Mucosa of rectum (tissue), 2 donors: ENCODE data around the gene RABGGTB.
"Not testable (repeated sequence)": the region's sequence is repeated elsewhere in the genome, so short reads cannot be mapped to it uniquely, and the experiment has no call there.

Experiments used
- H3K27ac ChIP-seq, 2 donors: one replicate each; pipeline ENCODE4 v1.7.0; 2013; ENCODE audit warnings: inconsistent platforms in 2 of 2, low read depth in 2 of 2, low read length in 2 of 2
- H3K27me3 ChIP-seq, 2 donors: one replicate each; pipeline ENCODE4 v1.7.0; 2013; ENCODE audit warnings: low read length in 2 of 2; ENCODE audit not compliant: control insufficient read depth in 2 of 2, insufficient read depth in 2 of 2
- H3K36me3 ChIP-seq, 2 donors: one replicate each; pipeline ENCODE4 v1.7.0; 2013; ENCODE audit warnings: low read length in 2 of 2; ENCODE audit not compliant: control insufficient read depth in 2 of 2, insufficient read depth in 2 of 2
- H3K4me1 ChIP-seq, 2 donors: one replicate each; pipeline ENCODE4 v1.7.0; 2013; ENCODE audit warnings: low read length in 2 of 2, mild to moderate bottlenecking in 1 of 2; ENCODE audit not compliant: control insufficient read depth in 2 of 2, insufficient read depth in 2 of 2
- H3K4me3 ChIP-seq, 2 donors: one replicate each; pipeline ENCODE4 v1.7.0; 2013; ENCODE audit warnings: low read length in 2 of 2
- H3K9ac ChIP-seq, 2 donors: one replicate each; pipeline ENCODE4 v1.7.0; 2013; ENCODE audit warnings: low read length in 2 of 2, low read depth in 1 of 2, mild to moderate bottlenecking in 1 of 2
- H3K9me3 ChIP-seq, 2 donors: one replicate each; pipeline ENCODE4 v1.7.0; 2013; ENCODE audit warnings: low read length in 2 of 2; ENCODE audit not compliant: control insufficient read depth in 2 of 2
- donor health status: healthy.
- donor health status: Normal muscosa, but diverticular disease.

The RABGGTB gene

DNA sequence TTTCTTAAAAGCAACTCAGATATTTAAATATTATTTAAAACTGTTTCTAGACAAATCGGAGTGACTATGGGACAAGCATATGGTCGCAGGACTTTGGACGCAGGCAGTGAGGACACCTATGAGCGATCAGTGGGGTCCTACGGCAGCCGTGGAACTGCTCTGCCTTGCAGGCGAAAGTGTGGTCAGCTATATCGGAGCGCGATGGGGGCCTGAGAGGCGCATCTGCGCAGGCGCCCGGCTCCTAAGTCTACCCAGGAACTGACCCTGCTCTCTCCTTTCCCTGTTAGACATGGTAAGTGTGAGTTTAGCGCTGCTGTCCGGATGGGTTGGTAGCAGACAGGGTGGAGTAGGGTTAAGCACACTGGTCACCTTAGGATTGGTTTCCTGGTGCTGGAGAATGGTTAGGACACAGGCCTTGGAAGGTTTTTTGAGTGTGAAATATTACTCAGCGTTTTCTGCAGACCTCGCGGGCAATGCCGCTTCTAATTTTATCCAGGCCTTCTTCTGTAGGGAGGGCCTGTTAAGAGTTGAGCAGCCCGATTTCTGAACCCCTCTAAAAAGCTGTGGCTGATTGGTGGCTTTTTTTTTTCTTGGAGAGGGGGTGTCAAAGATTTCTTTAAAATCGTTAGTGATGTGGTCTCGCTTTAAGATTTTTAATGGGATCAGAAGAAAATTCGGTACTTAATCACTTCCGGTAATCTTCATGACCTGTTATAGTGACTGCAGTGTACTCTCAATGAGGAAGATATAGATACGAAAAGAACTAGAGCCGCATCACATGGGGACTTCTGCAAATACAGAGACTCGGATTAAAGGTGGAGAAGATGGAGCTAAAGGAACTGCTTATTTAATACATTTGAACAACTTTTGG, at the start of gene RABGGTB:
Gene RABGGTB (plus strand): TSS at position 274 of the 871 bp plus-strand sequence. CDS start 16 bp downstream, at position 290.
- Histone ChIP-seq H3K4me1 (peaks cover 24 to 33% of the 10 kb centered on the region in 2 donors), H3K9ac (peak within 1 kb of the TSS; percentile 81 to 98), H3K4me3 (peak within 1 kb of the TSS; percentile 78 to 100), H3K27me3 (no peaks in the 10 kb centered on the region), H3K36me3 (peaks cover 7 to 21% of the 10 kb centered on the region in 2 donors), H3K27ac (peak within 1 kb of the TSS; percentile 84 to 89), H3K9me3 (no peaks in the 10 kb centered on the region)

GRCh38 chr1:75742047-75742625, 43.9 kb upstream of the RABGGTB start:
- Histone ChIP-seq H3K9ac (no peak overlapping the region), H3K4me3 (no peak overlapping the region), H3K27me3 (no peaks in the 10 kb centered on the region), H3K4me1 (no peaks in the 10 kb centered on the region), H3K36me3 (peaks cover 50 to 55% of the 10 kb centered on the region in 2 donors), H3K9me3 (no peaks in the 10 kb centered on the region), H3K27ac (no peak overlapping the region)

GRCh38 chr1:75745276-75745675, 40.8 kb upstream of the RABGGTB start:
- H3K9me3 ChIP-seq, result no peaks in the 10 kb centered on the region
- H3K4me3 ChIP-seq, result no peak overlapping the region
- no peak overlapping the region for H3K9ac ChIP-seq
- H3K27ac ChIP-seq, result no peak overlapping the region
- no peaks in the 10 kb centered on the region for H3K27me3 ChIP-seq
- no peaks in the 10 kb centered on the region for H3K4me1 ChIP-seq
- H3K36me3 ChIP-seq, result peaks cover 37 to 40% of the 10 kb centered on the region in 2 donors

DNA sequence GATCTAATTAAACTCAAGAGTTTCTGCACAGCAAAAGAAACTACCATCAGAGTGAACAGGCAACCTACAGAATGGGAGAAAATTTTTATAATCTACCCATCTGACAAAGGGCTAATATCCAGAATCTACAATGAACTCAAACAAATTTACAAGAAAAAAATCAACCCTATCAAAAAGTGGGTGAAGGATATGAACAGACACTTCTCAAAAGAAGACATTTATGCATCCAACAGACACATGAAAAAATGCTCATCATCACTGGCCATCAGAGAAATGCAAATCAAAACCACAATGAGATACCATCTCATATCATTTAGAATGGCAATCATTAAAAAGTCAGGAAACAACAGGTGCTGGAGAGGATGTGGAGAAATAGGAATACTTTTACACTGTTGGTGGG, 28.8 kb upstream of the RABGGTB start:
- H3K27me3 ChIP-seq, H3K4me1 ChIP-seq, H3K4me3 ChIP-seq, H3K9me3 ChIP-seq, H3K27ac ChIP-seq, H3K9ac ChIP-seq: not testable (repeated sequence)
- peaks cover 7 to 20% of the 10 kb centered on the region in 2 donors for H3K36me3 ChIP-seq

DNA sequence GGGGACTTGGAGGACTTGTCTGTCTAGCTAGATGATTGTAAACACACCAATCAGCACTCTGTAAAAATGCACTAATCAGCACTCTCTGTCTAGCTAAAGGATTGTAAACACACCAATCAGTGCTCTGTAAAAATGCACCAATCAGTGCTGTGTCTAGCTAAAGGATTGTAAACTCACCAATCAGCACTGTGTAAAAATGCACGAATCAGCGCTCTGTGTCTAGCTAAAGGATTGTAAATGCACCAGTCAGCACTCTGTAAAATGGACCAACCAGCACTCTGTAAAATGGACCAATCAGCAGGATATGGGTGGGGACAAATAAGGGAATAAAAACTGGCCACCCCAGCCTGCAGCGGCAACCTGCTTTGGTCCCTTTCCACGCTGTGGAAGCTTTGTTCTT, 27.5 kb upstream of the RABGGTB start:
- H3K4me1 ChIP-seq, H3K9ac ChIP-seq, H3K4me3 ChIP-seq, H3K27ac ChIP-seq, H3K27me3 ChIP-seq, H3K9me3 ChIP-seq: not testable (repeated sequence)
- peaks cover 4 to 13% of the 10 kb centered on the region in 2 donors for H3K36me3 ChIP-seq

DNA sequence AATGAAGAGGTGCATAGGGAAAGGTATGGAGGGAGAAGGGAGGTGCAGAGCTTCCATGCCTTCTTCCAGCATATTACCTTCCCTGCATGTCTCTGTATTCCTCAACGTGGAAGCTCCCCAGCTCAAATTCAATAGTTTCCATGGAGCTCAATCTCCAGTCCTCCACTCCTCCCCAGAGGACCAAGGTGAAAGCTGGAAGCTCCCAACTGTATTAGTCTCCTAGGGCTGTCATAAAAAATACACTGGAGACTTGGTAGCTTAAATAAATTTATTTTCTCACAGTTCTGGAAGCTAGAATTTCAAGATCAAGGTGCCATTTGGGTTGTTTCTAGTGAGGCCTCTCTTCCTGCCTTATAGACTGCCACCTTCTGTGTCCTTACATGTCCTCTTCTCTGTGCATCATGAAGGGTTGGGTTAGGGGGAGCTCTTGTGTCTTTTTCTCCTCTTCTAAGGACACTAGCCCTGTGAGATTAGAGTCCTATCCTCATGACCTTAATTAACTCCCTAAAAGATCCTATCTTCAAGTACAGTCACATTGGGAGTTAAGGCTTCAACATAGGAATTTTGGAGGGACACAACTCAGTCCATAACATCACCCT, 21.9 kb upstream of the RABGGTB start:
- no peak overlapping the region for H3K4me3 ChIP-seq
- H3K4me1 ChIP-seq, result no peaks in the 10 kb centered on the region
- peaks cover 0 to 6% of the 10 kb centered on the region in 2 donors for H3K36me3 ChIP-seq
- H3K9me3 ChIP-seq, result no peaks in the 10 kb centered on the region
- H3K9ac ChIP-seq, result no peak overlapping the region
- H3K27me3 ChIP-seq, result no peaks in the 10 kb centered on the region
- no peak overlapping the region for H3K27ac ChIP-seq

DNA sequence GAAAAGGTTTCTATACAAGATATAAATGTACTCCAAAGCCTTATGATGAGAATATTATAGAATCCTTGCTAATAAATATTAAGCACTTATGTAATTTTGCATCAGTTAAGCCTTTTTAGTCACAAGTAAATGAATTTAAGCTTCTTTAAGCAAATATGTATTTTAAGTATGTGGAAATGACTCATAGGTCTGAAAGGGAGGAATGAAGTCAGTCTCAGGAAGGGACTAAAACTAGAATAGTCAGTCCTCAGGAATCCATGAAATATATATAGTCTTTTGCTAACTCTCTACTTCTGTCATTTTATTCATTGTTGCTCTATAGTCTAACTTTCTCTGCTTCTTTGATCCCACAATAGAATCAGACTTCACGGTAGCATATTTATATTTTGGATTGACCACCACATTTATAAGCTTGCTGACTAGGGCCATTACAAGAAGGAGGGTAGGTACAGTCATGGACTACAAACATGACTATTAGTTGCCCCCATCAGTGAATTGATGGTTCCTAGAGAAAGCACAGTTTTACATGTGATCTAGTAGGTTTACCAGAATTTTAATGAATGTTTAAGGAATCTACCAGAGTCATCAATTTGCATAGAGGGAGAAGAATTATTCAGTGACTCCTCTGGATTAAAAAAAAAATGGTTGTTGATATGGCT, 20.2 kb upstream of the RABGGTB start:
- Histone ChIP-seq H3K9ac (no peak overlapping the region), H3K4me3 (no peak overlapping the region), H3K9me3 (no peaks in the 10 kb centered on the region), H3K27ac (no peak overlapping the region), H3K27me3 (no peaks in the 10 kb centered on the region), H3K4me1 (no peaks in the 10 kb centered on the region), H3K36me3 (peaks cover 0 to 6% of the 10 kb centered on the region in 2 donors)

DNA sequence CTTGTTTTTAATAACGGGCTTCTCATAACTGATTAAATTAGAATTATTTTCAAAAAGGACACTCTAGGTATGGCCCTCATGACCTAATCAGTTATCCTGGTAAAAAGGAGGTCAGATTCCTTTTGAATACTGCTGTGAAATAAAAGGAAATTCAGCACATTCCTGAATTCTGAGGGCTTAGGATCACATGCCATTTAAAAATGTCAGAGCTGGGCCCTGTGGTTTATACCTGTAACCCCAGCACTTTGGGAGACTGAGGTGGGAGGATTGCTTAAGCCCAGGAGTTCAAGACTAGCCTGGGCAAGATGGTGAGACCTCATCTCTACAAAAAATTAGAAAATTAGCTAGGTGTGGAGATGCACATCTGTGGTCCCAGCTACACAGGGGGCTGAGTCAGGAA, 18.0 kb upstream of the RABGGTB start:
- no peak overlapping the region for H3K9ac ChIP-seq
- no peak overlapping the region for H3K27ac ChIP-seq
- no peaks in the 10 kb centered on the region for H3K9me3 ChIP-seq
- H3K27me3 ChIP-seq, result no peaks in the 10 kb centered on the region
- no peak overlapping the region for H3K4me3 ChIP-seq
- no peaks in the 10 kb centered on the region for H3K4me1 ChIP-seq
- H3K36me3 ChIP-seq, result peaks cover 0 to 6% of the 10 kb centered on the region in 2 donors

DNA sequence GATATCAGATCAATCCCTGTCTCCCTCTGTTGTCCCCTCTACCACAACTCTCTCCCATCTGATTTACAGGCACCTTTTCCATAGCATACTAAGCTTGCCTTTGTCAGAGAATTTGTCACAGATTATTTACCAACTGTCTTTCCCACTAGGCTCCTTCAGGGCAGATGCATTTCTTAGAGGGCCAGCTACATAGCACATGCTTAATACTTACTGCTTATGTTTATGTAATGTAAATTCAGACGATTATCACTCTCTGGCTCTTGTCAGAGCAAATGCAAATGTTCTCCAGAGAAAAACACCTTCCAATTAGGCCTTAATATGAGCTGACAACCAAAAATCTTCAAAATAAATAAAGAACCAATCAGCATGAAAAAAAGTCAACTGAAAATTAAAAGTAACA, 15.3 kb upstream of the RABGGTB start:
- Histone ChIP-seq H3K9ac (no peak overlapping the region), H3K4me1 (no peaks in the 10 kb centered on the region), H3K9me3 (no peaks in the 10 kb centered on the region), H3K27me3 (no peaks in the 10 kb centered on the region), H3K27ac (no peak overlapping the region), H3K36me3 (no peaks in the 10 kb centered on the region), H3K4me3 (no peak overlapping the region)

GRCh38 chr1:75771978-75772377, 14.1 kb upstream of the RABGGTB start:
- H3K27me3 ChIP-seq, result no peaks in the 10 kb centered on the region
- H3K9me3 ChIP-seq, result no peaks in the 10 kb centered on the region
- no peak overlapping the region for H3K27ac ChIP-seq
- no peaks in the 10 kb centered on the region for H3K4me1 ChIP-seq
- H3K36me3 ChIP-seq, result no peaks in the 10 kb centered on the region
- no peak overlapping the region for H3K9ac ChIP-seq
- no peak overlapping the region for H3K4me3 ChIP-seq
